ENCODE data around the gene STXBP4.
A peak's percentile ranks its signal among the peaks of the same experiment; 100 is the strongest.

STXBP4 gene, protein sequence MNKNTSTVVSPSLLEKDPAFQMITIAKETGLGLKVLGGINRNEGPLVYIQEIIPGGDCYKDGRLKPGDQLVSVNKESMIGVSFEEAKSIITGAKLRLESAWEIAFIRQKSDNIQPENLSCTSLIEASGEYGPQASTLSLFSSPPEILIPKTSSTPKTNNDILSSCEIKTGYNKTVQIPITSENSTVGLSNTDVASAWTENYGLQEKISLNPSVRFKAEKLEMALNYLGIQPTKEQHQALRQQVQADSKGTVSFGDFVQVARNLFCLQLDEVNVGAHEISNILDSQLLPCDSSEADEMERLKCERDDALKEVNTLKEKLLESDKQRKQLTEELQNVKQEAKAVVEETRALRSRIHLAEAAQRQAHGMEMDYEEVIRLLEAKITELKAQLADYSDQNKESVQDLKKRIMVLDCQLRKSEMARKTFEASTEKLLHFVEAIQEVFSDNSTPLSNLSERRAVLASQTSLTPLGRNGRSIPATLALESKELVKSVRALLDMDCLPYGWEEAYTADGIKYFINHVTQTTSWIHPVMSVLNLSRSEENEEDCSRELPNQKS

DNA sequence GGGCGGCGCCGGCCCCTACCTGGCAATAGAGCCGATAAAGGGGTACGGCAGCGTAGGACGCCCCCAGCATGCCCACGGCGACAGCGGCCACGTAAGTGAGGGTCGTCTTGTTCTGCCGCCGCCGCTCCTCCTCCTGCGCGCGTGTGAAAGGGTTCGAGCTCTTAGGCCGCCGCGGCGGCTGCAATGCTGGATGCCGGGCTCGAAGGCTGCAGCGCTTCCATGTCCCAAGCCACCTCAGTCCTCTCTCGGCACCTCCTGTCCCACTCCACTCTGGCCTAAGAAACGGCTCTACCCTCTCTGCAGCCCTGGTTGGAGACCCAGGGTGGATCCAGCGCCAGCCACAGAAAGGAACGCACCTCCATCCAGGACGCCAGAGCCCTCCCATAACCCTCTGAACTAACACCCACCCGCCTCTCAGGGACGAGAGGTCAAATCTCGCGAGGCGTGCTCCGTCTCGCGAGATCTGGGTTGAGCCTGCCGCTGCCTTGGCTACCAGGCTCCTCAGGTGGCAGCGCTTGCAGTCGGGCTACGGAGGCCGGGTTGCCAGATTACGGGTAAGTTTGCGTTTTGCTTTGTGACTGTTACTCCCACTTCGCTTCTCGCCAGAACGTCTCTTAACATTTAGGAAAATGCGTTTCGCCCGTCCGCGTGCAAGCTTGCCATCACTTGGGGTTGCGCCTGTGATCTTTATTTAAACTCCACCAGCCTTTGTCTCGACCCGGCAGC lies at the start of gene STXBP4, which contains the start of gene COX11:
TSS of gene STXBP4 (plus strand) at position 504 of the 726 bp plus-strand sequence. CDS start 17,455 bp downstream, outside the sequence.
TSS of gene COX11 (minus strand) at position 393 of the 726 bp plus-strand sequence. CDS start at position 385, 8 bp downstream.
- peak; percentile 92 for DNase-seq

DNA sequence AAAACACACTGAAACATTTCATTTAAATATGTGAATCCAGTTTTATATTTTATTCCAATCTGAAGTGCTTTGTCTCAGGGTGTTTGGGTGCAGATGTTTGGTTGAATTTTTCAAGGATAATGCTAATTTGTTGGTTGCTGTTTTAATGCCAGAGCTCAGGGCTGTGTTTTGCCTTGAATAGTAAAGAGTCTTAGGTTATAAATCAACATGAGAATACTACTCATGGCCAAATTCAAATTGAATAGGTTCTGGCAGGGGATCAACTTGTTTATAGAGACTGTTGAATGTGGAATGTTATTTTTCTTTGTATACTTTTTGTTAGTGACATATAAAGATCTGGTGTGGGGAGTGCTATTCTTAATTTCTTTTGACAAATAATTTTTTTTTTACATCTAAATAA lies 49.1 kb upstream of the STXBP4 start:
- no peak for DNase-seq

DNA sequence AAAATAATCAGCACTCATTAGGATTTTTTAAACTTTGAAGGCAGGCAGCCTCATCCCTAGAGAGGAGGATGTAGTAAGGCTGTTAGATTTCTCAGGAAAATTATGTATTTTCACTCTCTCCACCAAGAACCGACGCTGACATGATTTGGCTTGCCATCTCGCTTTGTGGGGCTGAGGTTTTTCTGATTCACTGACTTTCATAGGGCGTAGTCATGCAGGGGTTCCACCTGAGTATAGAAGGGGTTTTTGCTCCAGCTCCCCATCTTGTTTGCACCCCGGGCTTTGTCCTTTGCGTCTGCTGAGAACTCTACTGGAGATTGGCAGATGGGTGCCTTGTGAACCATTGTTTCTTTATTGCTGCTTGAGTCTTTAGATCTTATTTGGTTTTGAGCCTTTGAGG lies 47.7 kb upstream of the STXBP4 start:
- no peak for DNase-seq

DNA sequence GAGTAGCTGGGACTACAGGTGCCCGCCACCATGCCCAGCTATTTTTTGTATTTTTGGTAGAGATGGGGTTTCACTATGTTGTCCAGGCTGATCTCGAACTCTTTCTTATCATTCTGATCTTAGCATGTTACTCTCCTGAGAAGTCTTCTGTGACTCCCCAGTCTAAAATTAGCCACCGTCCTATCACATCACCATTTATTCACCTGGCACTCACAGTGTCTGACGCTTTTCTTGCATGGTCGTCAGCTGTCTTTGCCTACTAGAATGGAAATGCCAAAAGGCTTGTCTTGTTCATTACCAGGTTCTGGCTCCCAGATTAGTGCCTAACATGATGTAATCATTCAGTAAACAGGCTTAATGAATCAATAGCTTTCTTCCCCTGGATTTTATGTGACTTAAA lies 44.2 kb upstream of the STXBP4 start:
- no peak for DNase-seq

DNA sequence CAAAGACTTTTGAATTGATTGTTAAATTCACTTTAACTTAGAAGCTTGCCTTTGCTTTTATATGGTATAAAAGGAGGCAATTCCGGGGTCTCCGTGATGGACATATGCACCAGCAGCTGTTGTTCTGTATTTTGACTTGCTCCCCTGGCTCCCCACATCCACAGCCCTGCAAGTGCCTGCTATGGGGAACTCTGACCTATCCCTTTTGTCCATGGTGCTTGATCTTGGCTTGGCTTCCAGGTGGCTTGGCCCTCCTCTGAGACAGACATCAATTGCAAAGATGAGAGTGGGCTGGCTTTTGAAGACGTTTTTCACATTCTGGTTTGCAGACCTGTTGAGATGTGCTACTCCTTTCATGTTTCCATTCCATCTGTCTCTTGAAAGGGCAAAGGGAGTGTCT lies 41.0 kb upstream of the STXBP4 start:
- no peak for DNase-seq

DNA sequence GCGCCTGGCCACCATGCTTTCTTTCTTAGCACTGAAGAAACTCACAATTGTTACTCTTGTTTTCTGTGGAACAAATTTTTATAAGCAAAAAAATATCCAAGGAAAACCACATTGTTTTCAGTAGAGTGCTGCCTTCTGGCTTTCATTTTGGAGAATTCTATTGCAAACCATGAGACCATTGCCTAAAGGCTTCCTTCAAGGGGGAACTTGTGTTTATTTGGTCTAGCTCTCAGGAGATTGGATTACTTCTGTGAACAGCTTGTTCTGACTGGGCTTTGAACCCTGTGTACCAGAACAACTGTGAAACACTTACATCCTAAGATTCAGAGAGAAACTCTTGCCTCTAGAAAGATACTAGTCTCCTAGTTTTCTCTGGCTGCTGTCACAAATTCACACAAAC lies 35.9 kb upstream of the STXBP4 start:
- DNase-seq, result no peak

DNA sequence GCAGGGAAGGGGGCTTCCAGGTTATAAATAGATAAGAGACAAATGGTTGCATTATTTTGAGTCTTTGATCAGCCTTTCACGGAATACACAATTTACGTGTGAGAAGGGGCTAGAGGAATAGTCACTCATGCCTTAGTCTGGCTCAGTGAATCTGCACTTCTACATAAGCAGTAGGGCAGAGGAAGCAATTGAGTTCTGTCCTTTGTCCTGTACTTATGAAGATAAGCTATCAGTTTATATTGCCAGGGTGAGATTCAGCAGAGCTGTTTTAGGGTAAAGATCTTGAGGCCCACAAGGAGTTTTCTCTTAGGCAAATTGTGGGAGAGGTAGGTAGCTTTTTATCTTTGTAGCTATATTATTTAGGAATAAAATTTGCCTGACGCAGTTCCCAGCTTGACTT lies 34.6 kb upstream of the STXBP4 start:
- DNase-seq, result no peak

DNA sequence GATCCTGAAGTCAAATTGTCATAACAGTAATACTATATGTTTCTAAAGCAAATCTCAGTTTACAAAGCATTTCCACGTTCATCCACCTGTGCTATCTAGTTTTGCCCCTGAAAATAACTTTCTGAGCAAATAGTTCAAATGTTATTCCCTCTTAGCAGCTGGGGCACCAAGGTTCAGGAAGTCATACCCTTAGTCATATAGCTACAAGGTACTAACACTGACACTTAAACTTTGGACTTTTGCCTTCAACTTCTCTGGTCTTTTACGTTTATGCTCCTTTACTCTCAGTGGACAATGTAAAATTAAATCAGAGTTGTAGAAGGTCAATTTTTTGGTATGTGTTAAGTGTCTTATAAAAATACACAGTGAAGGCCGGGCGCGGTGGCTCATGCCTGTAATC lies 33.1 kb upstream of the STXBP4 start:
- DNase-seq, result no peak

DNA sequence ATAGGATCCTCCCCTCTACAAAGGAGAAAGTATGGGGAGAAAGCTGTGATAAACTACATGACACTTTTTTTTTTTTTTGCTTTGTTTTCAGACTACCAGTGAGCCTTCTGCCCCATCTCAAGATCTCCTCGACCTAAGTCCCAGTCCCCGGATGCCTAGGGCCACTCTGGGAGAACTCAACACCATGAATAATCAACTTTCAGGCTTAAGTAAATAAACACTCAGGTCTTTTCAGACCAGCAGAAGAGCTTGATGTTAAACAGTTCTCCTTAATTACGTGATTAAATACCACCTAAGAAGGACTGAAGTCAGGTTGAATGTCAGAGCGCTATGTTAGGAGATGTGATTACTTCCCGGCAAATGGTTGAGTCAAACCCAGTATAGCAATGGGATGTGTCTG lies 31.5 kb upstream of the STXBP4 start:
- no peak for DNase-seq

DNA sequence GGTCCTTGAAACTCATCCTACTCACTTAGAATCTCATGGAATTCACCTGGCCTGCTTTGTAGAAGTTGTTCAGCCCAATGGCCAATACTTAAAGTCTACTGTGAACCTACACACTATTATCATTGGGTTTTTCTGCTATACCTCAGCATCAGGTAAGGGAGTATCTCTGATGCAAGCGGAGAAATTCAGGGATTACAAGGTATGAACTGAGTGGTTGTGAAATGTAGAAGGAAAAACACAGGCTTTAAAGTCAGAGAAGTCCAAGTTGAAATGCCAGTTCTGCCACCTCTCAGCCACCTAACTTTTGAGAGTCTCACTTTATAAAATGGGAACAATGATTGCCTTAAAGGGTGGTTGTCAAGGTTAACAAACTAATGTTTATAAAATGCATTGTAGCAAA lies 31.1 kb upstream of the STXBP4 start:
- no peak for DNase-seq

DNA sequence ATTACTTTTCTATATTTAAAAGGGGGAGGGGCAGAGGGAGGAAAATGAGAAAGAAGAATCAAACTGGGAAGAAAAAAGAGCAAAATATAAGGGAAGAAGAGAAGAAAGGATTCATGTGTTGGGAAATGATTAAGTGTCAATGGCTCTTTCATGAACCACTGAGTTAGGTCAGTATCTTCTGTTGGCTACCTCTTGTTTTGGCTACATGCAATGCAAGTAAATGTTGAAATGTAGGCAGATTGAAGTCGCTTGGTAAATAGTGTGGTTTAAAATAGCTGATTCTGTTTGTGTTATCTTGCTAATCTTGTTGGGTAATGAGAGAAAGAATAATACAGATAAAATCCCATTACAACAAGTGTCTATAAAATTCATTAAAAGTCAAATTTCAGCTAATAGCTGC lies 27.3 kb upstream of the STXBP4 start:
- DNase-seq, result no peak

DNA sequence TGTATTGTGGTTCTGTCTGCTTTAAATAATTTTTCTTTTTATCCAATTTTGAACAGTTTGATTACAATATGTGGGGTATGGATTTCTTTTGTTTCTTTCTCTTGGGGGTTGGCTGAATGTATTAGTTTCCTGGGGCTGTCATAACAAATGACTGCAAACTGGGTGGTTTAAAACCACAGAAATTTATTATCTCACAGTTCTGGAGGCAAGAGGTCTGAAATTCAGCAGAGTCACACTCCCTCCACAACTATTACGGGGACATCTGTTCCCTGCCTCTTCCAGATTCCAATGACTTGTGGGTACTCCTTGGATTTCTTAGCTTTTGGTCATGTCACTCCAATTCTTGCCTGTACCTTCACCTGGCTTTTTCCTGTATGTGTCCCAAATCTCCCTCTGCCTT lies 23.8 kb upstream of the STXBP4 start:
- DNase-seq, result no peak

DNA sequence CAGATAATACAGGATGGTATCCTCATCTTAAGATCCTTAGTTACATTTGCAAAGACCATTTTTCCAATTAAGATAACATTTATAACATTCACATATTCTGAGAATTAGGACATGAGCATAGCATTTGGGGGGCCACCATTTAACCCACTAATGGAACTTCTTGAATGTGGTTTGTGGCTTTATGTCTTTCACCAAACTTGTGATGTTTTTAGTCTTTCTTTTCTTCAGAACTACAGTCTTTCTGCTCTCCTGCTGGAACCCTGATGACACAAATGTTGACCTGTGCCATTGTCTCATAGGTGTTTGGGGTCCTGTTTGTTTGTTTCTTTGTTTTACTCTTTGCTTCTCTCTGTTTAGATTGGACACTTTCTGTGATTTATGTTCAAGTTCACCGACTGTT lies 23.3 kb upstream of the STXBP4 start:
- DNase-seq, result no peak

DNA sequence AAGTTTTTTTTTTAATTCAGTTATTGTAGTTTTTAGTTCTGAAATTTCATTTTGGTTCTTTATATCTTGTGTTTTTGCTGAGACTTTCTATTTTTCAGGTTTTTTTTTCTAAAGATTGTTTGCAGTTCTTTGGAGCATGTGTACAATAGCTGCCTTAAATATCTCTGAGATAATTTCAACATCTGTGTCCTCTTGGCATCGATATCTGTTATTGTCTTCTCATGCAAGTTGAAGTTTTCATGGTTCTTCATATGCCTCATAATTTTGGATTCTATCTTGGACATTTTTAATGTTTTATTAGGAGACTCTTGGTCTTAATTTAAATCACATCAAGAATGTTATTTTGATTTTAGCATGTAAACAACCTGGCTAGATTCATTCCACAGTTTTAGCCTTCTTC lies 22.9 kb upstream of the STXBP4 start:
- DNase-seq, result no peak

DNA sequence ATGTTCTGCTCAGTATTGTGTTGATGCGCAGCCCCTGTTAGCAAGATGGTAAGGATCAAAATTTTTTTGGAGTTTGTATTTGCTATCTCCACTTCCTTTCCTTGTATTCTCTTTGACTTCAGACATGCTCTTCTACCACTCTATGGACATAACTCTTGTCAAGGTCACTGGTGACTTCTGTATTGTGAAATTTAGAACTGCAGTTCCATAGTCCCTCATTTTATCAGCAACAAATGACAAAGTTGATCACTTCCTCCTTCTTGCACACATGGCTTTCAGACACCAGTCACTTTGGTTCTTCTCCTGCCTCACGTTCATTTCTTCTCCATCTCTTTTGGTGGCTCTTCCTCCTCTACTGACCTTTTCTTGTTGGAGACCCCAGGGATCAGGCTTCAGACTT lies 21.2 kb upstream of the STXBP4 start:
- DNase-seq, result no peak

DNA sequence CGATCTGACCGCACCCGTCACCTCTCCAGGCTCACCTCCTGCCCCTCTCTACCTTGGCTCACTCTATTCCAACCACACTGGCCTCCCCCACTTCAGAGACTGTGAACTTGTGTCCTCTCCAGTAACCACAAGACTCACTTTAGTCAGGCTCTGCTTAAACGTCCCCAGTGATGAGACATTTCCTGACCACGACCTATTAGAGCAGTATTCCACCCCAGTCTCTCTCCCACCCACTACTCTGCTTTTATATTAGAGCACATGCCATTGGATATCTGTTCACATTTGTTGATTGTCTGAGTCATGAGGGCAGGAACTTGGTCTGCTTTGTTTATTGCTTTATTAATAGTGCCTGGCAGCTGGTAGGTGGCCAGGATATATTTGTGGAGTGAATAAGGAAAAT lies 20.2 kb upstream of the STXBP4 start:
- DNase-seq, result no peak

DNA sequence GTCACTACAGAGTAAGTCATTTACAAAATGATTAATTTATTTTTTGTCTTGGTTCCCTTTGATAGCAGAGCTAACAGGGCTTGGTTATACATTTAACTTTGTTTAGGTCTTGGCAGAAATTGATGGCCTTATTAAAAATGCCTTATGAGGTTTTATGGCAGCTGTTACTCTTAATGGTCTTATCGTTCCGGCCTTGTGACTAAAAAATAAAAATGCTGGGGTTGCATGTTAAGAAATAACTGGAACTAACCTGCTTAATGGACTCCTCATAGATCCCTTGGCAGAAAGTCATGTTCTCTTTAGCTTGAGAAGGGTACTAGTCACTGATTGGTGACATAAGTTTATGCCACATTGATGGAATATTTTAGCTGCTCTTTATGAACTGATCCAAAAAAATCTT lies 18.4 kb upstream of the STXBP4 start:
- no peak for DNase-seq

DNA sequence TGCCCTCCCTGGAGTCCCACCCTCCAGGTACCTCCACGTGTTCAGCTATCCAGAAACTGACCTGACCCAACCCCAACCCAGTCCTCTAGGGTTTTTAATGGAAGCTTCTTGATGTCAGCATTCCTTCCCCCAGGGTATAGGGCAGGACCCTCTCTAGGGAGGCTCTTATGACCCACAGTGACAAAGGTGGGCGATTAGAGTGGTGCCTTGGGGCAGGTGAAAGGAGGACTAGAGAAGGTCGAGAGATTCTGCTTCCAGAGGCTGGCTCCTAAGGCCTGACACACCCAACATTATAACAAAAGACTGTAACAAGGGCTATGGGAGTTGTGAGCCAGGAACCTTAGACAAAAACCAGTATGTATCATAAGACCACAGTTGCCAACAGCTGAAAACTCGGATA lies 17.3 kb upstream of the STXBP4 start:
- no peak for DNase-seq

DNA sequence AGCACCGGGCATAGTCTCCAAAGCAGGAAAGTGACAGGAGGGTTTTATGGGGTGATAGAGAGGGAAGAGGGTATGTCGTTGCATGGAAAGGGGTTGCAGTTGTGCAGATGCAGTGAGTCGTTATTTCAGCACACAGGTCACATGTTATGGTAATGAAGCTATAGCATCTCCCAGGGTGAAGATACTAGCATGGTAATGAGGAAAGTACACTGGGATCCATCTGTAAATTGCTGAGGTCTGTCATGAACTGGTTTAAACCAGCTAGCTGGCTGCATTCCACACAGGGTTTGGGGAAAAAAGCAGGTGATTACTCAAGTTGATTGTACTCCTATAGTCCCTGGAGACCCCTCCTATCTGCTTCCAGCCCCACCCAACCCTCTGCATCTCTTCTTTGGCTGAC lies 11.8 kb upstream of the STXBP4 start:
- no peak for DNase-seq

DNA sequence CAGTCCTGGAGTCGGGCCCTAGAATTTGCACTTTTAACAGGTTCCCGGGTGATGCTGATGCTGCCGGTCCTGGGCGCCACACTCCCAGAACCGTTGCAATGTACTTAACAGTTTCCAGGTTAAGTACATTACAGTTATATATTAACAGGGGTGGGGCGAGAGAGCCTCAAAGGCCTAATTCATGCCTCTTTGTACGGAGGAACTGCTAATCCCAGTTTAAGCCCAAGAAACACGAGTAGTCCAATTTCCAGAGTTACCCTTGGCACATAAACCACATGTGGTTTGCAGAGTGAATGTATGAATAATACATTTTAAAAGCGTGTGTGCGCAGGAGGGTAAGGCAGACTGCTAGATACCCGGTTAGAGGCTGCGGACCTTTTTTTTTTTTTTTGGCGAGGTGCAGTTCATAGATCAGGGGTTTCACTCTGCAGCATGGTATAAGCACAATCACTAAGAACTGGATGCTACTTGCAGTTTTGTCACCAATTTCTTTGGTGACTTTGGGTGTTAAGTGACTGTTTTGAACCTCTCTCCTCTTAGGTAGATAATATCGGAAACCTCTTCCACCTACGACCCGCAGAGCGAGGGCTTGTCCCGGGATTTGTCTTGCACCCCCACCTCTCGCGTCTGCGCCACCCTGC lies 824 bp upstream of the STXBP4 start:
- DNase-seq, result no peak

DNA sequence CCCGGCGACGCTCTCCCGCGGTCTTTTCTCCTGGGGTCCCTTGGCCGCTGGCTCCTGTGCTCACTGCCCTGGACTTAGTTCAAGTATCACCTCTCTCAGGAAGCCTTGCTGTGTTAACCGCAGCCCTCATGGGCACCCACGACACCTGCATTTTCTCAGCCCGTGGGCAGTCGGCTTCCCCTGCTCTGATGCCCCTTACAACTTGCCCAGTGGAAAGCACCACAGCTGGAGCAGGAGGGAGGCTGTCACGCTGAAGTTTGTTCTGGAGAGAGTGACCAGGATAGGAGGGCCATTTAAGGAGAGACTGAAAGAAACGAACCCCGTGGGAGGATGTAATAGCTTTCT lies 395 bp downstream of the STXBP4 start:
- no peak for DNase-seq

DNA sequence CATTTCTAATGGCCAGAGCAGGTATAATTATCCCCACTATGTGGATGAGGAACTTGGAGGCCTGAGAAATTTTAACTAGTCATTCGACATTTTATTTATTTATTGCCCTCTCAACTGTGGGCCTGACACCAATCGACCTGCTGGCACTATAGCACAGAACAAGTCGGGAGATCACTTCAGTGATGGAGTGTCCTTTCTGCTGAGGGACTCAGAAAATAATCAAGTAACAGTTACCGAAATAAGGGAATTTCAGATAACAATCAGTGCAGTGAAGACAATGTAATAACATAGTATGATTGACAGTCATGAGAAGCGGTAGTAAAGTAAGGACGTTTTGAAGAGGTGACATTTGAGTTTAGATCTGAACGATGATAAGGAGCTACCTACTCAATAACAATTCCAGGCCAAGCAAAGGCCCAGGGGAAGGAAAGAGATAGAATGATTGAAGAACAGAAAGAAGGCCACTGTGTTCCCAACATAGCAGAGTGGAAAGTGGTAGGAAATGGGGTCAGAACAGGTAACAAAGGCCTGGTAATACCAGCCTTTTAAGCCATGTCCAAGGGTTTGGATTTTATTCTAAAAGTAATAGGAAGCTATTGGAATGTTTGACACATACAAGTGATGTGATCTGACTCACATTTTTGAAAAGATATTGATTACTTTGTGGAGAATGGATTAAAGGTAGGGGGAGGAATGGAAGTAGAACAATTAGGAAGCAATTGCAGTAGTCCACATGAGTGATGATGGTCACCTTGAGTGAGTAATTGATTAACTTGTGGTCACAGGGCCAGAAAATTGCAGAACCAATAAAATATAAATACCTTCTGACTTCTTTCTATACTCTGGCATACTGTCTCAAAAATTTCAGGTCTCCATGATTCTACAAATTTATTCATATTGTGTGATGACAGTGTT lies 1.4 kb downstream of the STXBP4 start:
- no peak for DNase-seq

DNA sequence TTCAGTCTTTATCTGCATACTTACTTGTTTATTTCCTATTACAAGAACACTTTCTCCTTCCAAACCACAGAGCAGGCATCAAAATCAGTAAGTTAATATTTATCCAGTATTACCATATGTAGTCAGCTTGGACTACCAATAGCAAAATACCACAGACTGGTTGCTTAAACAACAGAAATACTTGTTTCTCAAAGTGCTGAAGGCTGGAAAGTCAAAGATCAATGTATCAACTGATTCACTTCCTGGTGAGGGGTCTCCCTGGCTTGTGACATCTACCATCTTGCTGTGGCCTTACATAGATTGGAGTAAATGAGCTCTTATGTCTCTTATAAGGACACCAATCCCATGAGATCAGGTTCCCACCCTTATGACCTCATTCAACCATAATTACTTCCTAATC lies 2.6 kb downstream of the STXBP4 start:
- no peak for DNase-seq

Data from NCI-H2029 (cell line).